Measurements from ENCODE around the gene SLC2A9.

SLC2A9 gene

DNA sequence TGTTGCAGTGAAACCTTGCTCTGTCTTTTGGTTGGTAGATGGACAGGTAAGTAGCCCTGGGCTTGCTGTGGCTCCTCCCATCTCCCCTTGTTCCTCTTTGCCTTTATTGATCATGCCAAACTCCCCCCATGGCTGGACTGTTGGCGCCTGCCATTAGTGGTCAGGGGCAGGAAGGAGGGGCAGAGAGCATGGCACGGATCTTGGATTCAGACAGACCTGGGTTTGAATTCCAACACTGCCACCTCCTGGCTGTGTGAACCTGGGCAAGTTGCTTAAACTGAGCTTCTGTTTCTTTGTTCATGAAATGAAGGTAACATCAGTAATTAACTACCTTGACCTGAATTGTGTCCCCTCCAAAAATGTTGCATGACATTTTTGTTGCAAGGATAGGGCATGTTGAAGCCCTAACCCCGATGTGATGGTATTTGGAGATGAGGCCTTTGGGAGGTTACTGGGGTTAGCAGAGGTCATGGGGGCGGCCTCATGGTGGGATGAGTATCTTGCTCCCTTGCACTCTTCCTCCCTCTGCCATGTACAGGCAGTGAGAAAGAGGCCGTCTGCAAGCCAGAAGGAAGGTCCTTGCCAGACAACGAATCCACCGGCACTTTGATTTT lies 6.0 kb downstream of the SLC2A9 start:
- no peaks in the 10 kb centered on the region for H3K9me3 ChIP-seq (ENCODE audit: insufficient read depth, low read depth, low read length)
- no peaks in the 10 kb centered on the region for H3K4me1 ChIP-seq (ENCODE audit: insufficient read depth, low read length)
- H3K27ac ChIP-seq (ENCODE audit: low read length), result no peak overlapping the region
- H3K9ac ChIP-seq (ENCODE audit: low read depth, low read length), result no peak overlapping the region
- no peak overlapping the region for H3K4me3 ChIP-seq (ENCODE audit: low read length)
- H3K27me3 ChIP-seq (ENCODE audit: insufficient read depth, low read length), result peaks cover 13% of the 10 kb centered on the region
- H3K36me3 ChIP-seq (ENCODE audit: insufficient read depth, low read depth, low read length), result no peaks in the 10 kb centered on the region

DNA sequence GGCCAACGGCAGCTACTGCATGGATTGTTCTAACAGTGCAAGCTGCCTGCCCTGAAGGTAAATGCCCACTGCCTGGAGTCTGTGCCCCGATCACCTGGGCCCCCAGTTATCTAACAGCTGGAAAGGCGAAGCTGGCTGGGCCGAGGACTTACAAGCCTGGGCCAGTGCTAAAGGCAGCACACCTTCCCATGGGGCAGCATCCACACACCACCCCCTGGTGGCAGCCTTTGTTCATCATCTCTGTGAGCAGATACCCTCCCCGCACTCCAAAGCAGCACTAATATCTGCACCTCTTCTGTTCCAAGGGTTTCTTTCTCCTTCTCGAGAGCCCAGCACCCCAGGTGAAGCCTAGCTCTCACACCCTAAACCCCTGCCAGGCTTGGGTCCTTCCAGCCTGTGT lies 7.6 kb downstream of the SLC2A9 start:
- no peak overlapping the region for H3K27ac ChIP-seq (ENCODE audit: low read length)
- no peaks in the 10 kb centered on the region for H3K36me3 ChIP-seq (ENCODE audit: insufficient read depth, low read depth, low read length)
- H3K9ac ChIP-seq (ENCODE audit: low read depth, low read length), result no peak overlapping the region
- H3K27me3 ChIP-seq (ENCODE audit: insufficient read depth, low read length), result no peaks in the 10 kb centered on the region
- H3K4me3 ChIP-seq (ENCODE audit: low read length), result no peak overlapping the region
- no peaks in the 10 kb centered on the region for H3K9me3 ChIP-seq (ENCODE audit: insufficient read depth, low read depth, low read length)
- H3K4me1 ChIP-seq (ENCODE audit: insufficient read depth, low read length), result no peaks in the 10 kb centered on the region

DNA sequence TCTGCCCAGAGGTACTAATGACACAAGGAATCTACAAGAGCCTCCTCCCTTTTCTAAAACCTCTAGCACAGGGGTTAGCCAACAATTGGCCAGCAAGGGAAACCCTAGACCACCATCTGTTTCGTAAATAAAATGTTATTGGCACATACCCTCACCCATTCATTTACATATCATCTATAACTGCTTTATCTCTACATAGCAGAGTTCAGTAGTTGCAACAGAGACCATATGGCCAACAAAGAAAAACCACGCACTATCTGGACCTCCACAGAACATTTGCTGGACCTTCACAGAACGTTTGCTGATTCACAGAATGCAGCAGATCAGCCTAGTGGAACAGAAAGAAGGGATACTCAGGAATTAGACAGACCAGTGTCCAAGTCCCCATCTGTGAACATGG lies 9.4 kb downstream of the SLC2A9 start:
- no peak overlapping the region for H3K27ac ChIP-seq (ENCODE audit: low read length)
- peaks cover 2% of the 10 kb centered on the region; the same call in 1 of the 2 replicates for H3K4me1 ChIP-seq (ENCODE audit: insufficient read depth, low read length)

DNA sequence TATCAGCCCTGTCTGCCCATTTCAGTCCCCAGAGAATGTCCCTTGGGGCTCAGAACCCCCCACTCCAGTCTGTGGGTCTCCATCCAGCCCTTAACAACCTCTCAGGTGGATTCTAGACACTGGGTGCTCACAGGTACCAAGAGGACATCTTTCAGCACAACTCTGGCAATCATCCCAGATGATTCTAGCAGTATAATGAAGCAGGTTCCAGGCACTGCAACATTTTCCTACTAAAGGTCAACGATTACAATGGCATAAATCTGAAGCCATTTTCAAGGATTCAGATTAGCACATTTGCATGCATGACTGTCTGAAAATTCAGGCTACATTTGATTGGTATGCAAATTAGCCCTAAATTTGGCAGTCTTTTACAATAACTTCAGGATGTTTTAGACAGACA lies 10.0 kb downstream of the SLC2A9 start:
- H3K4me1 ChIP-seq (ENCODE audit: insufficient read depth, low read length), result peaks cover 3% of the 10 kb centered on the region; the same call in 1 of the 2 replicates
- no peak overlapping the region for H3K4me3 ChIP-seq (ENCODE audit: low read length)
- no peak overlapping the region for H3K9ac ChIP-seq (ENCODE audit: low read depth, low read length)
- H3K9me3 ChIP-seq (ENCODE audit: insufficient read depth, low read depth, low read length), result no peaks in the 10 kb centered on the region
- H3K27ac ChIP-seq (ENCODE audit: low read length), result no peak overlapping the region
- H3K27me3 ChIP-seq (ENCODE audit: insufficient read depth, low read length), result no peaks in the 10 kb centered on the region
- H3K36me3 ChIP-seq (ENCODE audit: insufficient read depth, low read depth, low read length), result no peaks in the 10 kb centered on the region

More for the DNA sequence above, 9.4 kb downstream of the SLC2A9 start:
- no peak overlapping the region for H3K9ac ChIP-seq (ENCODE audit: low read depth, low read length)
- no peaks in the 10 kb centered on the region for H3K9me3 ChIP-seq (ENCODE audit: insufficient read depth, low read depth, low read length)
- no peaks in the 10 kb centered on the region for H3K27me3 ChIP-seq (ENCODE audit: insufficient read depth, low read length)
- no peak overlapping the region for H3K4me3 ChIP-seq (ENCODE audit: low read length)
- no peaks in the 10 kb centered on the region for H3K36me3 ChIP-seq (ENCODE audit: insufficient read depth, low read depth, low read length)

DNA sequence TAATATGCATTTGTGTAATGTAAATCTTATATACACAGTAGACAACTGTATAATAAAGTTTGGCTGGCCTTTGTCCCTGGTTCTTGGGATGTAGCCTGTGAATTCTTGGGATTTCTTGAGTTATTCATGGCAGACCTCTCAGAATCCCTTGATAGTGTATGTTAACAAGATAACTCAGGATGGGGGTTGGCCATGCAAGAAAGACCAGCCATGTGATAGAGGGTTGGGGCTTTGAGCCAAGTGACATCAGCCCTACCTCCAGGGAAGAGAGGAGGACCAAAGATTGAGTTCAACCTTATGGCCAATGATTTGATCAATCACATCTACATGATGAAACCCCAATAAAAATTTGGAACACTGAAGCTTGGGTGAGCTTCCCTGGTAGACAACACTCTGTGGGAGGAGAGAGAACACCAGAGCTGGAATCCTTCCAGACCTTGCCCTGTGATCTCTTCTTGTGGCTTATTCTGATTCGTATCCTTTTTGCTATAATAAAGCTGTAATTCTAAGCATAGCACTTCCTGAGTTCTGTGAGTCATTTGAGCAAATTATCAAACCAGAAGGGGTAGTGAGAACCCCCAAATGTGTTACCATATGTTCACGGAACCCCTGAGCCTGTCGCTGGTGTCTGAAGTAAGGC lies 11.3 kb downstream of the SLC2A9 start:
- Histone ChIP-seq H3K36me3 (ENCODE audit: insufficient read depth, low read depth, low read length) (no peaks in the 10 kb centered on the region), H3K9ac (ENCODE audit: low read depth, low read length) (no peak overlapping the region), H3K27ac (ENCODE audit: low read length) (no peak overlapping the region), H3K4me3 (ENCODE audit: low read length) (no peak overlapping the region), H3K4me1 (ENCODE audit: insufficient read depth, low read length) (peaks cover 3% of the 10 kb centered on the region; the same call in 1 of the 2 replicates), H3K27me3 (ENCODE audit: insufficient read depth, low read length) (no peaks in the 10 kb centered on the region), H3K9me3 (ENCODE audit: insufficient read depth, low read depth, low read length) (no peaks in the 10 kb centered on the region)

DNA sequence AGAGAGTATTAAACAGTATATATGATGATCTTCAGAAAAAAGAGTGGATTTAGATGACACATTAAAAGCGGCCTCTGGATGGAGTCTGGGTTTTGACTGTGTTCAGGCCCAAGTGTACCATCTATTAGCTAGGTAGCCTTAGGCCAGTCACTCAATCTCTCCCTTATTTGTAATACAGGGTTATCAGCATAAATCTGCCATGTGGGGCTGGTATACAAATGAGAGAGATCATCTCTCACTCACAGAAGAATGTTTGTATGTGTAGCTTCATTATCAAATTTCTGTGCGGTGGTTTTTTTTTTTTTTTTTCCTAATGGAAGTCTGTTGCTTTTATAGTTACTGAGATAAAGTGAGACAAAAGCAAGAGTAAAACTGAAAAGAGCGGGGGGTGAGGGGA lies 12.7 kb downstream of the SLC2A9 start:
- H3K36me3 ChIP-seq (ENCODE audit: insufficient read depth, low read depth, low read length), result no peaks in the 10 kb centered on the region

DNA sequence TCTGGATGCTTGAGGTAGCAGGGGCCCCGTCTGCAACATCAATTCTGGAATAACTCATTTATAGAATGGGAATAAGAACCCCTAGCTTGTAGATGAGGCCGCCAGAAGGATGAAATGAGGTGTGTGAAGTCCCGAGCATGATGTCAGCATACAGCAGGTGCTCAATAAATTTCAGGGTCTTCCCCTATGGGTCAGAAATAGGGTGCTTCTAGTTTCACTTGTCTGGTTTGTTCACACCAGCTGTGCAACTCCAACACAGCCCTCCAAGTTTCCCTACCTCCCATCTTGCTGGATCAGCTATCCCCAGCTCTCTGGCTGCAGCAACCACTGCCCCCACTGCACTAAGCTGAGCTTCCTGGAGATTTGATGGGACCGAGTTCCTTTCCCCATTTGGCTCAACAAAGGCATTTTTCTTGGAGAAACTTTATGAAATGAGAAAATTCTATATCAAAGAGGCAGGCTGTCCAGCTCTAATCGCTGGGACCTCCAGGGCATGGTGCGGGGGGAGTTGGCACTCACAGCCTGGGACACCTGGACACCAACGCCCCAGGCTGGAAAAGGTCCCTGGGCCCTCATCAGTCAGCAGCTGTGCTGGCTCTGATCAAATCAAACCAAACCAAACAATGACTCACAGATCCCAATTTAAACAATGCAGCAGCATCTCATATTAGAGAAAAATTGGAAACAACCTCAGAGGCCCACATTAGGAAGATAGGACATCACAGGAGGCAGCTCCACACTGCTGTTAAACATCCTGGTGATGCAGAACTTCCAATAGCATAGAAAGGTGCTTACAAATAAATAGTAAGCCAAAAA lies 13.3 kb downstream of the SLC2A9 start:
- Histone ChIP-seq H3K36me3 (ENCODE audit: insufficient read depth, low read depth, low read length) (no peaks in the 10 kb centered on the region), H3K9ac (ENCODE audit: low read depth, low read length) (no peak overlapping the region), H3K4me1 (ENCODE audit: insufficient read depth, low read length) (peaks cover 3% of the 10 kb centered on the region; the same call in 1 of the 2 replicates), H3K27ac (ENCODE audit: low read length) (no peak overlapping the region), H3K9me3 (ENCODE audit: insufficient read depth, low read depth, low read length) (no peaks in the 10 kb centered on the region), H3K4me3 (ENCODE audit: low read length) (no peak overlapping the region), H3K27me3 (ENCODE audit: insufficient read depth, low read length) (no peaks in the 10 kb centered on the region)

More for the DNA sequence above, 12.7 kb downstream of the SLC2A9 start:
- Histone ChIP-seq H3K4me3 (ENCODE audit: low read length) (no peak overlapping the region), H3K27ac (ENCODE audit: low read length) (no peak overlapping the region), H3K27me3 (ENCODE audit: insufficient read depth, low read length) (no peaks in the 10 kb centered on the region), H3K4me1 (ENCODE audit: insufficient read depth, low read length) (peaks cover 3% of the 10 kb centered on the region; the same call in 1 of the 2 replicates), H3K9me3 (ENCODE audit: insufficient read depth, low read depth, low read length) (no peaks in the 10 kb centered on the region), H3K9ac (ENCODE audit: low read depth, low read length) (no peak overlapping the region)

DNA sequence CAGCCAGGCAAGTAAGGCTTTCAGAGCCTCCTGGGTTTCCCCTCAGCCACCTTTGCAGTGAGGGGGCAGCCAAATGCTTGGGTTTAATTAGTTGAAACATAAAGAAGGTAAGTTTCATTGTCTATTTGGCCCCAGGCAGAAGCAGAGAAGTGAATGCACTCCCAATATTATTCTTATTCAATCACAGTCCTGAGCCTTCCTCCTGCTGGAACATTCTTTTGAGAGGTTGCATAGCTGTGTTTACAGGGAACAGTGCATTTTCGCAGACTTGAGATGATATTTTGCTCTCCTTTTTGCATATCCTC lies 13.9 kb downstream of the SLC2A9 start:
- H3K27me3 ChIP-seq (ENCODE audit: insufficient read depth, low read length), result no peaks in the 10 kb centered on the region
- H3K9me3 ChIP-seq (ENCODE audit: insufficient read depth, low read depth, low read length), result no peaks in the 10 kb centered on the region
- H3K4me1 ChIP-seq (ENCODE audit: insufficient read depth, low read length), result peaks cover 3% of the 10 kb centered on the region; the same call in 1 of the 2 replicates
- no peak overlapping the region for H3K27ac ChIP-seq (ENCODE audit: low read length)
- no peak overlapping the region for H3K9ac ChIP-seq (ENCODE audit: low read depth, low read length)
- no peaks in the 10 kb centered on the region for H3K36me3 ChIP-seq (ENCODE audit: insufficient read depth, low read depth, low read length)
- H3K4me3 ChIP-seq (ENCODE audit: low read length), result no peak overlapping the region

DNA sequence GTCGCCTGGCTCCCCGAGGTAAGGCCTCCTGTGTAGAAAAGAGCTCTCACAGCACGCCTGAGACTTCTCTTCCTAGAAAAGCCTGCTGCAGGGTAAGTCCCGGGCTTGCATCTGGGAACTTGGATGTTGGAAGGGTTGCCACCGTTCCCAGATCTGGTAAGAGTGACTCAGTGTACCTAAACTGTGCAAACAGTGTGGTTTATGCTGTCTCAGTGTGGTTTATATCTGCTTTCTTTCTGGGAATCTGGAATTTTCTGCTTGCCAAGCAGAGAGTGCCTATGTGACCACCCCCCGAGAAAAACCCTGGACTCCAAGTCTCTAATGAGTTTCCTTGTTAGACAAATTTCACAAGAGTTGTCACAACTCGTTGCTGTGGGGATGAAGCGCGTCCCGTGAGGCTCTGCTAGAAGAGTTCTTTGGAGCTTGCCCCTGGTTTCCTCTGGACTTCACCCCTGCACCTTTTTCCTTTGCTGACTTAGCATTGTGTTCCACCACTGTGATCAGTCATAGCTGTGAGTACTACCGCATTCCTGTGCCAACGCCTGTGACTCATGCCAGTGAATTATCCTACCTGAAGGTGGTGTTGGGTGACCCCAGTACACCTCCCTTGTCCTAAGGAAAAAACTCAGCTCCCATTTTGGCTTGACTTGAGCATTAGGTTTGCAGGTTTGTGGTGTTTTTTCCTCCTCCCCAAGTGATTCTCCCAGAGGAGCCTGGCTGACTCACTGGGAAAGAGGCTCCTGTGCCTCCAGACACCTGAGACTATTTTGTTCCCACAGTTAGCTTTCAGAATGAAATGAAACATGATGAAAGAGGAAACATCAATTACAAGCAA lies 14.5 kb downstream of the SLC2A9 start:
- H3K9me3 ChIP-seq (ENCODE audit: insufficient read depth, low read depth, low read length), result no peaks in the 10 kb centered on the region
- no peak overlapping the region for H3K9ac ChIP-seq (ENCODE audit: low read depth, low read length)
- no peak overlapping the region for H3K27ac ChIP-seq (ENCODE audit: low read length)
- H3K4me3 ChIP-seq (ENCODE audit: low read length), result no peak overlapping the region
- H3K4me1 ChIP-seq (ENCODE audit: insufficient read depth, low read length), result peaks cover 3% of the 10 kb centered on the region; the same call in 1 of the 2 replicates
- no peaks in the 10 kb centered on the region for H3K36me3 ChIP-seq (ENCODE audit: insufficient read depth, low read depth, low read length)
- no peaks in the 10 kb centered on the region for H3K27me3 ChIP-seq (ENCODE audit: insufficient read depth, low read length)

DNA sequence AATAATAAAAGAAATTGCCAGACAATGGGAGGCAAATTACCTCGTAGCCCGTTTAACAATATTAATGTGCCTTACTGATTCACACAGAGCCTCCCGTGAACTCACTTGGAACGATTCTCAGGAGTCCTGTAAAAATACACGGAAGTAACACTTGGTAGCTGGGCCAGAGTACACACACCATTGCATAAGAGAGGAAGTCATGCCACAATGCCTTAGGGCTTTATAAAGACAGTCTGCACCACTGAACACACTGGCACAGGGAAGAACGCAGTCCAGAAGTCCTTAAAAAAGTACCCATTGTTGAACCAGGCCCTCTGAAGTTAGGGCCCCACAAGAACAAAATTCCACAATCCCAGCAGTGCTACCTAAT lies 15.1 kb downstream of the SLC2A9 start:
- H3K27ac ChIP-seq (ENCODE audit: low read length), result no peak overlapping the region
- H3K9me3 ChIP-seq (ENCODE audit: insufficient read depth, low read depth, low read length), result no peaks in the 10 kb centered on the region
- H3K36me3 ChIP-seq (ENCODE audit: insufficient read depth, low read depth, low read length), result no peaks in the 10 kb centered on the region
- no peak overlapping the region for H3K9ac ChIP-seq (ENCODE audit: low read depth, low read length)
- no peaks in the 10 kb centered on the region for H3K27me3 ChIP-seq (ENCODE audit: insufficient read depth, low read length)
- H3K4me3 ChIP-seq (ENCODE audit: low read length), result no peak overlapping the region
- peaks cover 3% of the 10 kb centered on the region; the same call in 1 of the 2 replicates for H3K4me1 ChIP-seq (ENCODE audit: insufficient read depth, low read length)

DNA sequence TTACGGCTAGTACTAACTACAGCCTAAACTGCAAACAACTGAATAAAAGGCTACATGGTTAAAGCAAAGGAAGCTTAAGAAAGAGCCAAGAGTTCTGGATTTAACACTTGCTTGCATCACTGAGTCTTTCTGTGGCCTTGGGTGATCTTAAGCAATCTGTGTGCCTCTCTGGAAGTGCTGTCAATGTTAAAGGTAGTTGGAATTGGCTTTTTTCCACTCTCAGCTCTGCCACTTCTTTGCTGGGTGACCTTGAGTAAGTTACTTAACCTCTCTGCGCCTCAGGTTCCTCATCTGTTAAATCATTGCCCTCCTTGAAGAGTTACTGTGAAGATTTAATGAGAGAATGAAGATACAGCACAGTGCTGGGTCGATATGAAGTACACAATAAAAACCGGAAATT lies 15.7 kb downstream of the SLC2A9 start:
- no peaks in the 10 kb centered on the region for H3K27me3 ChIP-seq (ENCODE audit: insufficient read depth, low read length)
- H3K4me1 ChIP-seq (ENCODE audit: insufficient read depth, low read length), result peaks cover 3% of the 10 kb centered on the region; the same call in 1 of the 2 replicates
- no peaks in the 10 kb centered on the region for H3K36me3 ChIP-seq (ENCODE audit: insufficient read depth, low read depth, low read length)
- H3K9ac ChIP-seq (ENCODE audit: low read depth, low read length), result no peak overlapping the region
- H3K4me3 ChIP-seq (ENCODE audit: low read length), result no peak overlapping the region
- H3K9me3 ChIP-seq (ENCODE audit: insufficient read depth, low read depth, low read length), result no peaks in the 10 kb centered on the region
- H3K27ac ChIP-seq (ENCODE audit: low read length), result no peak overlapping the region
